Hepatocyte (in vitro differentiated cells): Measurements from ENCODE around the gene SSH3.

ENCODE experiments used
- EZH2 ChIP-seq: fragments of 200-600 bp; sonication (generic); IDR thresholded peaks from 2 replicates; pipeline ENCODE4 v1.6.1; 2016; ENCODE audit warnings: antibody characterized with exemption, mild to moderate bottlenecking, borderline replicate concordance
- TF ChIP-seq, protein P1 (sequence below): fragments of 200-600 bp; sonication (generic); IDR thresholded peaks from 2 replicates; pipeline ENCODE4 v1.5.1; 2016; ENCODE audit warnings: antibody characterized with exemption, mild to moderate bottlenecking; ENCODE audit not compliant: poor library complexity

GRCh38 chr11:67268962-67269268, 34.4 kb upstream of the SSH3 start:
- TF ChIP-seq, protein P1, sequence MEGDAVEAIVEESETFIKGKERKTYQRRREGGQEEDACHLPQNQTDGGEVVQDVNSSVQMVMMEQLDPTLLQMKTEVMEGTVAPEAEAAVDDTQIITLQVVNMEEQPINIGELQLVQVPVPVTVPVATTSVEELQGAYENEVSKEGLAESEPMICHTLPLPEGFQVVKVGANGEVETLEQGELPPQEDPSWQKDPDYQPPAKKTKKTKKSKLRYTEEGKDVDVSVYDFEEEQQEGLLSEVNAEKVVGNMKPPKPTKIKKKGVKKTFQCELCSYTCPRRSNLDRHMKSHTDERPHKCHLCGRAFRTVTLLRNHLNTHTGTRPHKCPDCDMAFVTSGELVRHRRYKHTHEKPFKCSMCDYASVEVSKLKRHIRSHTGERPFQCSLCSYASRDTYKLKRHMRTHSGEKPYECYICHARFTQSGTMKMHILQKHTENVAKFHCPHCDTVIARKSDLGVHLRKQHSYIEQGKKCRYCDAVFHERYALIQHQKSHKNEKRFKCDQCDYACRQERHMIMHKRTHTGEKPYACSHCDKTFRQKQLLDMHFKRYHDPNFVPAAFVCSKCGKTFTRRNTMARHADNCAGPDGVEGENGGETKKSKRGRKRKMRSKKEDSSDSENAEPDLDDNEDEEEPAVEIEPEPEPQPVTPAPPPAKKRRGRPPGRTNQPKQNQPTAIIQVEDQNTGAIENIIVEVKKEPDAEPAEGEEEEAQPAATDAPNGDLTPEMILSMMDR = no peak
- no peak for TF ChIP-seq EZH2
